Measurements from ENCODE around the gene R3HDM4. TPM values are rescaled to one million over a fixed set of nuclear protein-coding genes. Genes with fewer than 3 reads are reported as not detected.
A peak's percentile ranks its signal among the peaks of the same experiment; 100 is the strongest.

The R3HDM4 gene
- total and polyA plus RNA-seq, 9 of the 15 experiments (the other 6 are each of a cell fraction or from before 2014, with no cell fraction given): 3.2 to 154 (median 59.0) TPM

GRCh38 chr19:925087-925525 lies 12.1 kb upstream of the R3HDM4 start (continued):
- TF ChIP-seq ZBTB40 (IDR thresholded peaks at IDR 0.05): no peak
- 0 out of 2 replicates have a peak, but pooled peaks have one; percentile 13 for TF ChIP-seq ZBTB40 (CRISPR knock-in tag; IDR thresholded peaks at IDR 0.05)
- no peak for TF ChIP-seq MBD2 (IDR thresholded peaks at IDR 0.05; ENCODE audit: borderline replicate concordance, low read depth)
- TF ChIP-seq ZNF347 (CRISPR knock-in tag; IDR thresholded peaks at IDR 0.05; ENCODE audit: low read depth): no peak
- TF ChIP-seq ZFP30 (CRISPR knock-in tag; IDR thresholded peaks at IDR 0.05; ENCODE audit: borderline replicate concordance): no peak
- no peak for TF ChIP-seq CGGBP1 (CRISPR knock-in tag; IDR thresholded peaks at IDR 0.05)
- TF ChIP-seq ZNF212 (CRISPR knock-in tag; IDR thresholded peaks at IDR 0.05): no peak
- no peak for TF ChIP-seq ZNF408 (CRISPR knock-in tag; IDR thresholded peaks at IDR 0.05; ENCODE audit: low read depth)
- no peak for TF ChIP-seq ZC3H8 (IDR thresholded peaks at IDR 0.05)
- TF ChIP-seq AFF1 (IDR thresholded peaks at IDR 0.05; ENCODE audit: low read depth in 1 of 2, partially characterized antibody in 2 of 2): no peak
- TF ChIP-seq MAZ (CRISPR knock-in tag; conservative IDR thresholded peaks at IDR 0.05 in 1 of 2, IDR thresholded peaks at IDR 0.05 in 1 of 2): no peak; a peak in 2 of 4 replicates
- no peak for TF ChIP-seq CREBBP (IDR thresholded peaks at IDR 0.05; ENCODE audit: low read depth, low read length)
- no peak for TF ChIP-seq SAP30 (IDR thresholded peaks at IDR 0.05; ENCODE audit: borderline replicate concordance, insufficient read depth, low read depth, low read length, poor library complexity, severe bottlenecking)
- no peak for TF ChIP-seq ZNF316 (IDR thresholded peaks at IDR 0.05)
- 0 out of 2 replicates have a peak, but pooled peaks have one; percentile 42 for TF ChIP-seq NR1H2 (CRISPR knock-in tag; IDR thresholded peaks at IDR 0.05)
- TF ChIP-seq HNRNPLL (IDR thresholded peaks at IDR 0.05; ENCODE audit: low read depth, low read length, poor library complexity, severe bottlenecking): no peak

All from K562 (cell line).